ENCODE results near the gene ANXA9.

The ANXA9 gene

GRCh38 chr1:151007853-151008243 is 25.8 kb downstream of the ANXA9 start:
- TF ChIP-seq, protein P1, sequence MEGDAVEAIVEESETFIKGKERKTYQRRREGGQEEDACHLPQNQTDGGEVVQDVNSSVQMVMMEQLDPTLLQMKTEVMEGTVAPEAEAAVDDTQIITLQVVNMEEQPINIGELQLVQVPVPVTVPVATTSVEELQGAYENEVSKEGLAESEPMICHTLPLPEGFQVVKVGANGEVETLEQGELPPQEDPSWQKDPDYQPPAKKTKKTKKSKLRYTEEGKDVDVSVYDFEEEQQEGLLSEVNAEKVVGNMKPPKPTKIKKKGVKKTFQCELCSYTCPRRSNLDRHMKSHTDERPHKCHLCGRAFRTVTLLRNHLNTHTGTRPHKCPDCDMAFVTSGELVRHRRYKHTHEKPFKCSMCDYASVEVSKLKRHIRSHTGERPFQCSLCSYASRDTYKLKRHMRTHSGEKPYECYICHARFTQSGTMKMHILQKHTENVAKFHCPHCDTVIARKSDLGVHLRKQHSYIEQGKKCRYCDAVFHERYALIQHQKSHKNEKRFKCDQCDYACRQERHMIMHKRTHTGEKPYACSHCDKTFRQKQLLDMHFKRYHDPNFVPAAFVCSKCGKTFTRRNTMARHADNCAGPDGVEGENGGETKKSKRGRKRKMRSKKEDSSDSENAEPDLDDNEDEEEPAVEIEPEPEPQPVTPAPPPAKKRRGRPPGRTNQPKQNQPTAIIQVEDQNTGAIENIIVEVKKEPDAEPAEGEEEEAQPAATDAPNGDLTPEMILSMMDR (IDR thresholded peaks at IDR 0.05) = no peak

DNA sequence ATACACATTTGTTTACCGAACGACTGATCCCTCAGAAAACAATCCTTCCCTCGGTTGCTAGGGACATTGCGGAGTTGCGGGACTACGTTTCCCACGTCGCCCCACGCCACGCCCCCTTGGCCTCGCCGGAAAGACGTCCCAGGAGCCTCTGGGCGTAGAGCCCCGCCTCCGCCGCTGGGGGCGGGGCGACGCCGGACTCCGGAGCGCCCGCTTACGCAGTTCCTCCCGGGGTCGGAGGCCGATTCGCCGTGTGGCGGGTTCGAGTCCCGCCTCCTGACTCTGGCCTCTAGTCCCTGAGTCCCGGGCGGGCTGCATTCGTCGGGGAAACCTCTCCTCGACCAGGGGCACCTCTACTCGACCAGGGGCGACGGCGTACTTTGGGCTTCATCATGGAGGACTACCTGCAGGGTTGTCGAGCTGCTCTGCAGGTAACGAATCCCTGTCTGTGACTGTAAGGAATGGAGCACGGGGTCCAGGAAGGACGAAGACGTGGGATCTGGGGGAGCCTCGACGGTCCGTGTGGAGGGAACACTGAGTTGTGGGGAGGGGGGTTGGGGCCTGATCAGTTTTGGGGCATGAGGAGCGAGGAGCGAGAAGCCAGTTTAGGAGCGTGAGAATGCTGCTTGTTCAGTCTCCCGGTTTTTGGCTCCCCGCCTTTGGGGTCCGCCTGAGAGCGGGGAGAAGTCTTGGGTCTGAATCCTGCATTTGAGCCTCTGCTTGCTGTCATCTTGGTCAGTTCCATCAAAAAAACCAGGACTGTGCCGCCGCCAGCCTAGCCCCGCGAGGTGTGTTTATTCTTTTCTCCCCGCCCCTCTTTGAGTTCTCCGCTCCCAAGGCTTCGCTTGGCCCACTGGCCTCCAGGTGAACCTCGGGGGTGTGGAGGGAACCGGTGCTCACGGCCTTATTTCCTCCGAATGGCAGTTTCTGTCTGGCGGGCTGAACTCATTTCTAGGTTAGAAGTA is 26.4 kb downstream of the ANXA9 start, which contains the start of gene PRUNE1:
Gene PRUNE1, plus strand, starts transcription at position 206 of the 962 bp plus-strand sequence. Its CDS starts 184 bp downstream, at position 390.
- TF ChIP-seq, protein P1 (IDR thresholded peaks at IDR 0.05) = no peak

DNA sequence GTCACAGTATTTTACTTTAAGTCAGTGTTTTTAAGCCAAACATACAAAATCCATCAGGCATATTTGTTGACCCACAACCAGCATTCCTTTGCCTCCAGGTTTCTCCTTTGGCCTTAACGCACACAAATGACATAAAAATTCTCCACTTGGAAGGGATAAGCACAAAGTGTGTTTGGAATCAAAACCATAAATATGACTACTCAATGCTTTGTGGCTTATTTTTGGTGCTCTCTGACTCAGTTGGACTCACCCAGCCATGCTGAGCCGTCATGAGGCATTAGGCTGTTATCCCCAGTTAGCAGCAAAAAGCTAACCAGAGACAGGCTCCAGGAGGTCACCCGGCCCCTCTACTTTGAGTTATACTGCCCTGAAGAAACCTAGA is 27.1 kb downstream of the ANXA9 start:
- TF ChIP-seq, protein P1 (IDR thresholded peaks at IDR 0.05) = no peak

GRCh38 chr1:151009674-151010345 is 27.7 kb downstream of the ANXA9 start:
- TF ChIP-seq, protein P1 (IDR thresholded peaks at IDR 0.05) = no peak

DNA sequence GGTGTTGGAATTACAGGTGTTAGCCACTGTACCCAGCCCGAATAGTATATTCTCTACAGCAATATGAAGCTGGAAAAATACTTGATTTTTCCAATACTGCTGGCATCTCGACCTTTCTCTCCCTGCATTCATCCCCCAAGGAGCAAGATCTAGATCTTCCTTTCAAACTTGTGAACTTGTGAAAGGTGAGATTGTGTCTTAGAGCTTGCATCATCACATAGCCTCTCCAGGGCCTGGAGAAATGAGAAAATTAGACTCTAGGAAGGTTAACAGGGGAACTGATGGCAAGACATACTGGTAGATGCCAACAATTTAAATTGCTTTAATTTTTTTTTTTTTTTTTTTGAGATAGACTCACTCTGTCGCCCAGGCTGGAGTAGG is 28.2 kb downstream of the ANXA9 start:
- TF ChIP-seq, protein P1 (IDR thresholded peaks at IDR 0.05) = no peak

- TF ChIP-seq, protein P1 (IDR thresholded peaks at IDR 0.05) = no peak
Measured at GRCh38 chr1:151011154-151011850, 29.2 kb downstream of the ANXA9 start.
